Hippocampal formation (tissue), 2 donors: ENCODE results near the gene GRPR.
"Not testable (repeated sequence)": the region's sequence is repeated elsewhere in the genome, so short reads cannot be mapped to it uniquely, and the experiment has no call there.

ENCODE experiments used
- DNase-seq, 2 donors: peaks; one replicate each; lab custom pipeline; 2025; lab: John Stamatoyannopoulos, UW

The GRPR gene

GRCh38 chrX:16177260-16177659 lies 53.9 kb downstream of the GRPR start:
- no peak for DNase-seq

- DNase-seq = not testable (repeated sequence)
These were observed 60.5 kb downstream of the GRPR start for GRCh38 chrX:16183843-16184242.

GRCh38 chrX:16185725-16186136 lies 62.4 kb downstream of the GRPR start:
- DNase-seq = no peak

- no peak for DNase-seq
These were observed 63.1 kb downstream of the GRPR start for GRCh38 chrX:16186380-16187007.

- DNase-seq = no peak
These were observed 63.8 kb downstream of the GRPR start for GRCh38 chrX:16187024-16187760.

GRCh38 chrX:16188687-16189086 lies 65.3 kb downstream of the GRPR start:
- DNase-seq = no peak

- no peak for DNase-seq
These were observed 68.2 kb downstream of the GRPR start for GRCh38 chrX:16191605-16192004.

- DNase-seq = no peak
These were observed 73.5 kb downstream of the GRPR start for GRCh38 chrX:16196829-16197228.

GRCh38 chrX:16199343-16199742 lies 76.0 kb downstream of the GRPR start:
- no peak for DNase-seq

GRCh38 chrX:16202943-16203342 lies 79.6 kb downstream of the GRPR start:
- DNase-seq = no peak
